Activated T-helper 1 cell treated with Interleukin-2 at 50 U/mL for 16 hours (primary cell): ENCODE results near the gene CLK3.
"Not testable (repeated sequence)": the region's sequence is repeated elsewhere in the genome, so short reads cannot be mapped to it uniquely, and the experiment has no call there.

ENCODE experiments used
- DNase-seq: peaks from one replicate; pipeline ENCODE4 v3.0.0-alpha.2; 2020; ENCODE audit warnings: low read depth

The CLK3 gene

GRCh38 chr15:74643665-74644204 is 28.1 kb downstream of the CLK3 start:
- no peak for DNase-seq

GRCh38 chr15:74646480-74646879 is 30.8 kb downstream of the CLK3 start:
- no peak for DNase-seq

GRCh38 chr15:74648051-74648842 is 32.6 kb downstream of the CLK3 start:
- no peak for DNase-seq

GRCh38 chr15:74651242-74651741 is 35.7 kb downstream of the CLK3 start:
- DNase-seq = no peak

GRCh38 chr15:74653426-74654102 is 37.9 kb downstream of the CLK3 start:
- DNase-seq = no peak

GRCh38 chr15:74655424-74655823 is 39.8 kb downstream of the CLK3 start:
- DNase-seq = no peak

- DNase-seq = no peak
These were observed 41.4 kb downstream of the CLK3 start for GRCh38 chr15:74656935-74657535.

- no peak for DNase-seq
These were observed 42.2 kb downstream of the CLK3 start for GRCh38 chr15:74657846-74658245.

- DNase-seq = not testable (repeated sequence)
These were observed 45.6 kb downstream of the CLK3 start for GRCh38 chr15:74661280-74661679.

- no peak for DNase-seq
These were observed 46.6 kb downstream of the CLK3 start for GRCh38 chr15:74662064-74662860.

- DNase-seq = no peak
These were observed 47.8 kb downstream of the CLK3 start for GRCh38 chr15:74663303-74664027.

- no peak for DNase-seq
These were observed 48.5 kb downstream of the CLK3 start for GRCh38 chr15:74664028-74664616.

- no peak for DNase-seq
These were observed 49.0 kb downstream of the CLK3 start for GRCh38 chr15:74664670-74665069.

GRCh38 chr15:74667975-74668374 is 52.3 kb downstream of the CLK3 start:
- no peak for DNase-seq

- DNase-seq = no peak
These were observed 54.0 kb downstream of the CLK3 start for GRCh38 chr15:74669627-74670026.

- no peak for DNase-seq
These were observed 58.5 kb downstream of the CLK3 start for GRCh38 chr15:74674161-74674560.

- no peak for DNase-seq
These were observed 61.2 kb downstream of the CLK3 start for GRCh38 chr15:74676801-74677200.
